ENCODE results near the gene THRA. TPM values are rescaled to one million over a fixed set of nuclear protein-coding genes. Genes with fewer than 3 reads are reported as not detected.

THRA gene
- total and polyA plus RNA-seq, 9 of the 15 experiments (the other 6 are each of a cell fraction or from before 2014, with no cell fraction given), result 0.34 to 23.4 (median 12.7) TPM

DNA sequence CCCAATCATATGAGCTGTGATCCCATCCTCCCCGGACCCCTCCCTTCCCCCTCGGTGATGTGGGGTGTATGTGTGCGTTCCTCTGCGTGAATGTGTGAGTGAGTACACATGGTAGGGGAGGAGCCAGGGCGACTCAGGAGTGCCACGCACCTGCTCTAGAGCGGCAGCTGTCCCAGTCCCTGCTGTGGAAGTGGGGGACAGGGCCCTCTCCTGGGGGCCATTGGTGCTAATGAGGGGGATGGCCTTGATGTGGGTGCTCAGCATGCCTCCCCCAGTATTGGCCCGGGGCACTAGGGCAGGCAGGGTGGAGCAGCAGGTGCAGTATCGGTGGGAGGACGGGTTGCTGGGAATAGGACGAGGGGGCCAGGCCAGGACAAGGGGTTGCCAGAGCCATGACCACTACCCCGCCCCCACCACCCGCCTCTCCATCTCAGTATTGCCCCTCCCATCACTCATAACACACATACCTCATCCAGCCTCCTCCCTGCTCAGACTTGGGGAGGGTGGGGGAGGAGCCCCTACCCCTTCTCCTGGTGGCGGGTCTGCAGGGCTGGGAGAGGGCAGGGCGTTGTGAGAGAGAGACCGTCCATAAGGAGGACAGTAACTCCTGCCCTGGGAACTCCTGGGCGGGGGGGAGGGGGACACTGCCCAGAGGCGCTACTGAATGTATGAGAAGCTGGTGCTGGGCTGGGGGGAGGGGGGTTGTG is 29.1 kb downstream of the THRA start:
- WGBS (ENCODE audit: insufficient coverage, low coverage, missing lambda C conversion rate), result 77% methylated on average over 15 of the region's 18 CpGs
- in situ Hi-C loops (cut with MboI) (no loop called here), intact Hi-C loops (cut with micrococcal nuclease) (no loop called here)
- H3K9me1 ChIP-seq (ENCODE audit: control insufficient read depth, insufficient read depth, low read length), result no peaks in the 10 kb centered on the region
- H3K27me3 ChIP-seq (ENCODE audit: control insufficient read depth in 2 of 2, insufficient read depth in 2 of 2, low read length in 2 of 2), result no peaks in the 10 kb centered on the region
- DNase-seq (ENCODE audit: extremely low read depth in 1 of 4, low spot score in 3 of 4), result peak in 1 of 4 experiments; percentile 41
- ChIA-PET POLR2A (interaction anchor here (0.6 to 2.2 kb wide), 3 partner anchors 9 to 69 kb away, joined by 3 to 8 read pairs (median 3); partner anchors contain the start of gene NR1D1), CTCF (ENCODE audit: low intra/inter-chr PET ratio) (no interaction called here)
- no peak for FAIRE-seq
- H3K9ac ChIP-seq (ENCODE audit: insufficient read depth in 1 of 2, low read depth in 2 of 2, low read length in 2 of 2), result peak overlapping the region in 1 of 2 experiments; percentile 80; a peak in 2 of 4 replicates
- no peak overlapping the region for H2AFZ ChIP-seq (ENCODE audit: low read depth, low read length)
- H3K4me1 ChIP-seq (replicated peaks in 1 of 2; ENCODE audit: control insufficient read depth in 2 of 2, insufficient read depth in 2 of 2, low read length in 2 of 2), result peaks cover 0 to 39% of the 10 kb centered on the region in 2 experiments; a peak in 2 of 5 replicates
- H3K4me3 ChIP-seq, result no peak overlapping the region
- H3K27ac ChIP-seq (ENCODE audit: extremely low read depth, low read depth, low read length), result no peak overlapping the region
- no peaks in the 10 kb centered on the region for H3K9me3 ChIP-seq (replicated peaks; ENCODE audit: control insufficient read depth, insufficient read depth, low read depth, low read length)
- peak; percentile 54 for ATAC-seq
- no peaks in the 10 kb centered on the region for H3K79me2 ChIP-seq (ENCODE audit: control insufficient read depth, insufficient read depth, low read length)
- no peaks in the 10 kb centered on the region for H4K20me1 ChIP-seq (replicated peaks; ENCODE audit: control insufficient read depth, insufficient read depth, low read length)
- H3K4me2 ChIP-seq (ENCODE audit: insufficient read depth, low read length), result no peak overlapping the region
- TF ChIP-seq TCF3 (CRISPR knock-in tag; IDR thresholded peaks at IDR 0.05), result no peak
- TF ChIP-seq NR2F6 (CRISPR knock-in tag; IDR thresholded peaks at IDR 0.05), result no peak
- TF ChIP-seq HMGN3 (IDR thresholded peaks at IDR 0.05; ENCODE audit: borderline replicate concordance, extremely low read depth, insufficient read length, low read depth, low read length), result no peak
- 0 out of 2 replicates have a peak, but pooled peaks have one; percentile 47 for TF ChIP-seq POLR2G (IDR thresholded peaks at IDR 0.05; ENCODE audit: low read depth, low read length)
- TF ChIP-seq, protein P1, sequence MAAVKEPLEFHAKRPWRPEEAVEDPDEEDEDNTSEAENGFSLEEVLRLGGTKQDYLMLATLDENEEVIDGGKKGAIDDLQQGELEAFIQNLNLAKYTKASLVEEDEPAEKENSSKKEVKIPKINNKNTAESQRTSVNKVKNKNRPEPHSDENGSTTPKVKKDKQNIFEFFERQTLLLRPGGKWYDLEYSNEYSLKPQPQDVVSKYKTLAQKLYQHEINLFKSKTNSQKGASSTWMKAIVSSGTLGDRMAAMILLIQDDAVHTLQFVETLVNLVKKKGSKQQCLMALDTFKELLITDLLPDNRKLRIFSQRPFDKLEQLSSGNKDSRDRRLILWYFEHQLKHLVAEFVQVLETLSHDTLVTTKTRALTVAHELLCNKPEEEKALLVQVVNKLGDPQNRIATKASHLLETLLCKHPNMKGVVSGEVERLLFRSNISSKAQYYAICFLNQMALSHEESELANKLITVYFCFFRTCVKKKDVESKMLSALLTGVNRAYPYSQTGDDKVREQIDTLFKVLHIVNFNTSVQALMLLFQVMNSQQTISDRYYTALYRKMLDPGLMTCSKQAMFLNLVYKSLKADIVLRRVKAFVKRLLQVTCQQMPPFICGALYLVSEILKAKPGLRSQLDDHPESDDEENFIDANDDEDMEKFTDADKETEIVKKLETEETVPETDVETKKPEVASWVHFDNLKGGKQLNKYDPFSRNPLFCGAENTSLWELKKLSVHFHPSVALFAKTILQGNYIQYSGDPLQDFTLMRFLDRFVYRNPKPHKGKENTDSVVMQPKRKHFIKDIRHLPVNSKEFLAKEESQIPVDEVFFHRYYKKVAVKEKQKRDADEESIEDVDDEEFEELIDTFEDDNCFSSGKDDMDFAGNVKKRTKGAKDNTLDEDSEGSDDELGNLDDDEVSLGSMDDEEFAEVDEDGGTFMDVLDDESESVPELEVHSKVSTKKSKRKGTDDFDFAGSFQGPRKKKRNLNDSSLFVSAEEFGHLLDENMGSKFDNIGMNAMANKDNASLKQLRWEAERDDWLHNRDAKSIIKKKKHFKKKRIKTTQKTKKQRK (IDR thresholded peaks at IDR 0.05; ENCODE audit: borderline replicate concordance, low read depth, low read length), result no peak
- H3K36me3 ChIP-seq (ENCODE audit: control insufficient read depth, insufficient read depth, low read length), result peaks cover 81% of the 10 kb centered on the region
- no TSS peak for BruUV-seq (replicated peaks)

Measured in K562 (cell line).